ENCODE measurements around the gene FBLN1. TPM values are rescaled to one million over a fixed set of nuclear protein-coding genes. Genes with fewer than 3 reads are reported as not detected.

Gene FBLN1
- total RNA-seq, 1 experiment from 2014 or later, result 158 TPM

DNA sequence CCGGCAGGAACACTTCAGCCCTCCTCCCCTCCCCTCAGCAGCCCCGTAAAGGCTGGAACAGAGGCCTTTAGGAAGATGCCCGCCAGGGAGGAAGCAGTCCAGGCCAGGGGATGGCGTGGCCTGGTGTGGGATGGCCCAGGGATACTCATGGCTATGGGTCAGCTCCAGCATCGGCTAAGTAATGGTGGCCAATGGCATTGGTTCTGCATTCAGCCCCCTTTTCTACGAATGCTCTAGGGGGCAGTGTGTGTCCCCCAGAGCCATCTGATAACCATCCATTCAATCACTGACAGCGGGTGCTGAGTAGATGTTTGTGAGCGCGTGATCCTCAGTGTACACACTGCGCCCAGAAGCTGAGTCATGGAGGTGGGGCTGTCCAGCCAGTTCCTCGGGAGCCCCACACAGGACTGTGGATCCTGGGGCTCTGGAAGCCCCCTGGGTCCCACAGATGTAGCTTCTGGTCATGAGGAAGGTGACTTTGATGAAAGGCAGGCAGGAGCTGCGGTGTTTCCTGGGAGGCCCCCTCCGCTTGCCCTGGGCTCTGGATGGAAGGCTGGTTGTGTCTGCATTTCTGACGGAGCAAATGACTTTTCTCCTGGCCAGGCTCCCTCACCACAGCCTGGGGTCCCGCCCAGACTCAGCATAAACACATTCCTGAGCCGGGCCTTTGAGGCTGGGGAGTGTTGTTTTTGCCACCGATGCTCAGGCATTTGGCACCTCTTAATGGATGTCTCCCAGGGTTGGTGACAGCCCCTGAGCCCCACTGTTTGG is 46.5 kb downstream of the FBLN1 start:
- 0 out of 2 replicates have a peak, but pooled peaks cover 6% of the 10 kb centered on the region for H3K79me2 ChIP-seq (ENCODE audit: low read depth)
- H3K4me1 ChIP-seq (replicated peaks; ENCODE audit: insufficient read depth), result peaks cover 38% of the 10 kb centered on the region
- no peaks in the 10 kb centered on the region for H3K9me3 ChIP-seq (ENCODE audit: insufficient read depth, low read depth)
- H3K4me2 ChIP-seq, result peak overlapping the region; percentile 67
- no peaks in the 10 kb centered on the region for H4K20me1 ChIP-seq (ENCODE audit: insufficient read depth)
- H3F3A ChIP-seq (ENCODE audit: insufficient read depth, low read depth), result peaks cover 51% of the 10 kb centered on the region
- ChIA-PET CTCF (interaction anchor here (0.7 to 1.0 kb wide), 2 partner anchors 28 to 504 kb away, joined by 3 read pairs; no protein-coding TSS in a partner anchor), POLR2A (ENCODE audit: unreplicated experiment) (interaction anchor here (0.7 to 0.9 kb wide), 4 partner anchors 28 to 540 kb away, joined by 3 to 6 read pairs (median 4); no protein-coding TSS in a partner anchor)
- TF ChIP-seq, protein P1, sequence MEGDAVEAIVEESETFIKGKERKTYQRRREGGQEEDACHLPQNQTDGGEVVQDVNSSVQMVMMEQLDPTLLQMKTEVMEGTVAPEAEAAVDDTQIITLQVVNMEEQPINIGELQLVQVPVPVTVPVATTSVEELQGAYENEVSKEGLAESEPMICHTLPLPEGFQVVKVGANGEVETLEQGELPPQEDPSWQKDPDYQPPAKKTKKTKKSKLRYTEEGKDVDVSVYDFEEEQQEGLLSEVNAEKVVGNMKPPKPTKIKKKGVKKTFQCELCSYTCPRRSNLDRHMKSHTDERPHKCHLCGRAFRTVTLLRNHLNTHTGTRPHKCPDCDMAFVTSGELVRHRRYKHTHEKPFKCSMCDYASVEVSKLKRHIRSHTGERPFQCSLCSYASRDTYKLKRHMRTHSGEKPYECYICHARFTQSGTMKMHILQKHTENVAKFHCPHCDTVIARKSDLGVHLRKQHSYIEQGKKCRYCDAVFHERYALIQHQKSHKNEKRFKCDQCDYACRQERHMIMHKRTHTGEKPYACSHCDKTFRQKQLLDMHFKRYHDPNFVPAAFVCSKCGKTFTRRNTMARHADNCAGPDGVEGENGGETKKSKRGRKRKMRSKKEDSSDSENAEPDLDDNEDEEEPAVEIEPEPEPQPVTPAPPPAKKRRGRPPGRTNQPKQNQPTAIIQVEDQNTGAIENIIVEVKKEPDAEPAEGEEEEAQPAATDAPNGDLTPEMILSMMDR (conservative IDR thresholded peaks at IDR 0.05), result peak; percentile 74
- no peak for TF ChIP-seq EZH2 (IDR thresholded peaks at IDR 0.05; ENCODE audit: low read depth)
- no peak overlapping the region; the same call in 1 of the 2 replicates for H3K4me3 ChIP-seq
- no peaks in the 10 kb centered on the region for H3K9me2 ChIP-seq (ENCODE audit: insufficient read depth)
- no peak overlapping the region for H2AFZ ChIP-seq
- peak overlapping the region; percentile 83 for H3K27ac ChIP-seq
- no peaks in the 10 kb centered on the region for H3K27me3 ChIP-seq (ENCODE audit: insufficient read depth, low read depth)
- peak; percentile 87 to 91 for DNase-seq
- H3K36me3 ChIP-seq (ENCODE audit: low read depth), result peaks cover 26% of the 10 kb centered on the region
- intact Hi-C loops (cut with micrococcal nuclease; ENCODE audit: unreplicated experiment), result loop anchor here (1.0 to 2.0 kb wide), 4 partner anchors 32 to 280 kb away; partner anchors contain the start of gene FBLN1
- BruUV-seq (replicated peaks), result TSS peak; percentile 28

DNA sequence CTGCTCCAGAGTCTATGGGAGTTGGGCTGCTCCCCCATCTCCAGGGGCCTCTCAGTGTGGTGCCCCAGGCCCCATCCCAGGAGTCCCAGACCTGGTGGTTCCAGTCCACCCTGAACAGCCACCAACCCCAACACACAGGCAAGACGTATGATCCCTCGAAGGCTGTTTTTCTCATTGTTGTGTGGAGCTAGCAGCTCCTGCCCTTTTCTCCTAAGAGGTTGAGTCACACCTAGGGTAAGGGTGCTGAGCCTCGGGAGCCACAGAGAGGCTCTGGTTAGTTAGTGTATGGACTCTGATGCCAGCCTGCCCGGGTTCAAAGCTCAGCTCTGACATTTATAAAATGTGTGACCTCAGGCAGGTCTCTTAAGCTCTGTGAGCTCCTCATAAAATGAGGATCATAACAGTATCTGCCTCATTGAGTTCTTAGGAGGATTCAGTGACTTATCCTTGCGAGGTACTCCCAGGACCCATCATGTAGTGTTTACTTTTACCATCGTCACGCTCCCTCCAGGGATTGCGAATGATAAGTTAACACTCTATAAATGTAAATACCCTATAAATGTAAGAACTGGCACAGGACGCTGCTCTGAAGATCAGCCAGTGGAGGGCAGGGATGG is 47.2 kb downstream of the FBLN1 start:
- no peak overlapping the region for H2AFZ ChIP-seq
- peak overlapping the region; percentile 67 for H3K4me2 ChIP-seq
- H3K27ac ChIP-seq, result peak overlapping the region; percentile 83
- POLR2A ChIA-PET (ENCODE audit: unreplicated experiment), result interaction anchor here (0.6 to 0.7 kb wide), 3 partner anchors 81 to 360 kb away, joined by 3 to 7 read pairs (median 6); no protein-coding TSS in a partner anchor
- H3K4me1 ChIP-seq (replicated peaks; ENCODE audit: insufficient read depth), result peaks cover 38% of the 10 kb centered on the region
- peak in 1 of 2 experiments; percentile 61 for DNase-seq
- H3K9me3 ChIP-seq (ENCODE audit: insufficient read depth, low read depth), result no peaks in the 10 kb centered on the region
- intact Hi-C loops (cut with micrococcal nuclease; ENCODE audit: unreplicated experiment), result loop anchor here (1.0 to 2.0 kb wide), 4 partner anchors 33 to 281 kb away; partner anchors contain the start of gene FBLN1
- H3K79me2 ChIP-seq (ENCODE audit: low read depth), result 0 out of 2 replicates have a peak, but pooled peaks cover 6% of the 10 kb centered on the region
- no peak overlapping the region; the same call in 1 of the 2 replicates for H3K4me3 ChIP-seq
- no peaks in the 10 kb centered on the region for H3K9me2 ChIP-seq (ENCODE audit: insufficient read depth)
- peaks cover 19% of the 10 kb centered on the region for H3K36me3 ChIP-seq (ENCODE audit: low read depth)
- no TSS peak for BruUV-seq (replicated peaks)
- no peaks in the 10 kb centered on the region for H4K20me1 ChIP-seq (ENCODE audit: insufficient read depth)
- no peak for TF ChIP-seq EZH2 (IDR thresholded peaks at IDR 0.05; ENCODE audit: low read depth)
- TF ChIP-seq, protein P1 (conservative IDR thresholded peaks at IDR 0.05), result no peak
- peaks cover 51% of the 10 kb centered on the region for H3F3A ChIP-seq (ENCODE audit: insufficient read depth, low read depth)
- no peaks in the 10 kb centered on the region for H3K27me3 ChIP-seq (ENCODE audit: insufficient read depth, low read depth)
- CTCF ChIA-PET, result interaction anchor here (0.5 to 1.0 kb wide), 2 partner anchors 28 to 68 kb away, joined by 3 to 4 read pairs; no protein-coding TSS in a partner anchor

DNA sequence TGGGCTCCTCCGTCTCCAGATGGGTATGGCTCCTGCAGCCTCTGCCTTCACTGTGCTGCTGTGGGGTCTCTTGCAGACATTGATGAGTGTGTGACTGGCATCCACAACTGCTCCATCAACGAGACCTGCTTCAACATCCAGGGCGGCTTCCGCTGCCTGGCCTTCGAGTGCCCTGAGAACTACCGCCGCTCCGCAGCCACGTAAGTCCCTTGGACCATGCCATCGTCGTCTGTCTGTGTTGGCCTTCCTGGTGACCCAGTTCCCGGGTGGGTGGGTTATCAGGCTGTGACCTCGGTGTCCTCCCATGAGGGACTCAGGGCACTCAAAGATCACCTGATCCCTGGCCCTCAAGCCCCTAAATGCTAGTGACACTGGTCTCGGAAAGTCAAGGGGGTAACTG is 47.7 kb downstream of the FBLN1 start:
- H3K79me2 ChIP-seq (ENCODE audit: low read depth), result 0 out of 2 replicates have a peak, but pooled peaks cover 6% of the 10 kb centered on the region
- intact Hi-C loops (cut with micrococcal nuclease; ENCODE audit: unreplicated experiment), result no loop called here
- no peak overlapping the region for H3K4me3 ChIP-seq
- peaks cover 38% of the 10 kb centered on the region for H3K4me1 ChIP-seq (replicated peaks; ENCODE audit: insufficient read depth)
- ChIA-PET CTCF (interaction anchor here (0.5 kb wide), 1 partner anchor 68 kb away, joined by 4 read pairs; no protein-coding TSS in a partner anchor), POLR2A (ENCODE audit: unreplicated experiment) (interaction anchor here (0.6 to 0.7 kb wide), 2 partner anchors 82 to 361 kb away, joined by 6 to 7 read pairs; no protein-coding TSS in a partner anchor)
- peak overlapping the region; percentile 67 for H3K4me2 ChIP-seq
- H3F3A ChIP-seq (ENCODE audit: insufficient read depth, low read depth), result peaks cover 47% of the 10 kb centered on the region
- peaks cover 17% of the 10 kb centered on the region for H3K36me3 ChIP-seq (ENCODE audit: low read depth)
- BruUV-seq (replicated peaks), result no TSS peak
- peak in 1 of 2 experiments; percentile 28 for DNase-seq
- no peaks in the 10 kb centered on the region for H3K9me2 ChIP-seq (ENCODE audit: insufficient read depth)
- TF ChIP-seq, protein P1 (conservative IDR thresholded peaks at IDR 0.05), result no peak
- TF ChIP-seq EZH2 (IDR thresholded peaks at IDR 0.05; ENCODE audit: low read depth), result no peak
- no peaks in the 10 kb centered on the region for H3K9me3 ChIP-seq (ENCODE audit: insufficient read depth, low read depth)
- no peaks in the 10 kb centered on the region for H4K20me1 ChIP-seq (ENCODE audit: insufficient read depth)
- H2AFZ ChIP-seq, result no peak overlapping the region
- H3K27me3 ChIP-seq (ENCODE audit: insufficient read depth, low read depth), result no peaks in the 10 kb centered on the region
- peak overlapping the region; percentile 83 for H3K27ac ChIP-seq

All from PC-9 (cell line).